ENCODE measurements around the gene SLC22A1. TPM values are rescaled to one million over a fixed set of nuclear protein-coding genes. Genes with fewer than 3 reads are reported as not detected.

SLC22A1 gene
- polyA plus RNA-seq, 1 donor from 2014 or later, result 0.71 TPM

- H3K9me2 ChIP-seq (ENCODE audit: insufficient read depth, low read length), result no peaks in the 10 kb centered on the region
- no peak overlapping the region for H3K4me2 ChIP-seq (ENCODE audit: low read length)
- H2AFZ ChIP-seq (ENCODE audit: low read depth, low read length), result no peak overlapping the region
- no peak for TF ChIP-seq CTCF (IDR thresholded peaks at IDR 0.05; ENCODE audit: poor library complexity, severe bottlenecking)
- no peak for TF ChIP-seq REST (IDR thresholded peaks at IDR 0.05; ENCODE audit: borderline replicate concordance)
- no peak for TF ChIP-seq RAD21 (conservative IDR thresholded peaks at IDR 0.05)
- no peak for TF ChIP-seq EP300 (conservative IDR thresholded peaks at IDR 0.05; ENCODE audit: poor library complexity, severe bottlenecking)
- TF ChIP-seq MXI1 (conservative IDR thresholded peaks at IDR 0.05; ENCODE audit: poor library complexity, severe bottlenecking), result no peak
- no peak for TF ChIP-seq TAF1 (IDR thresholded peaks at IDR 0.05; ENCODE audit: low read depth)
- no peak for TF ChIP-seq SMC3 (conservative IDR thresholded peaks at IDR 0.05; ENCODE audit: poor library complexity)
- TF ChIP-seq POLR2AphosphoS5 (IDR thresholded peaks at IDR 0.05), result no peak
- TF ChIP-seq EZH2 (IDR thresholded peaks at IDR 0.05; ENCODE audit: borderline replicate concordance, insufficient read depth, low read length, poor library complexity, severe bottlenecking), result no peak
- no peaks in the 10 kb centered on the region for H3F3A ChIP-seq (ENCODE audit: insufficient read depth, low read length, poor library complexity, severe bottlenecking)
- no peak overlapping the region for H3K4me3 ChIP-seq (ENCODE audit: low read length)
- no peaks in the 10 kb centered on the region for H3K27me3 ChIP-seq (ENCODE audit: insufficient read depth, low read depth, low read length)
- H4K20me1 ChIP-seq (ENCODE audit: insufficient read depth), result no peaks in the 10 kb centered on the region
- H3K9me3 ChIP-seq (ENCODE audit: low read length), result no peaks in the 10 kb centered on the region
- H3K79me2 ChIP-seq (replicated peaks; ENCODE audit: insufficient read depth, low read length), result no peaks in the 10 kb centered on the region
- no peaks in the 10 kb centered on the region for H3K36me3 ChIP-seq (ENCODE audit: insufficient read depth, low read length)
- no peak overlapping the region for H3K9ac ChIP-seq (ENCODE audit: low read length)
- no peak overlapping the region for H3K27ac ChIP-seq (ENCODE audit: low read length)
Measured at GRCh38 chr6:160194808-160195207, 73.2 kb downstream of the SLC22A1 start.

GRCh38 chr6:160197662-160198061 lies 76.0 kb downstream of the SLC22A1 start:
- H3K9me2 ChIP-seq (ENCODE audit: insufficient read depth, low read length), result no peaks in the 10 kb centered on the region
- no peak overlapping the region for H3K9ac ChIP-seq (ENCODE audit: low read length)
- no peak overlapping the region for H3K4me2 ChIP-seq (ENCODE audit: low read length)
- H3K27ac ChIP-seq (ENCODE audit: low read length), result no peak overlapping the region
- H2AFZ ChIP-seq (ENCODE audit: low read depth, low read length), result no peak overlapping the region
- H3K27me3 ChIP-seq (ENCODE audit: insufficient read depth, low read depth, low read length), result no peaks in the 10 kb centered on the region
- no peaks in the 10 kb centered on the region for H4K20me1 ChIP-seq (ENCODE audit: insufficient read depth)
- no peaks in the 10 kb centered on the region for H3K79me2 ChIP-seq (replicated peaks; ENCODE audit: insufficient read depth, low read length)
- H3K4me3 ChIP-seq (ENCODE audit: low read length), result no peak overlapping the region
- no peaks in the 10 kb centered on the region for H3K36me3 ChIP-seq (ENCODE audit: insufficient read depth, low read length)
- TF ChIP-seq EZH2 (IDR thresholded peaks at IDR 0.05; ENCODE audit: borderline replicate concordance, insufficient read depth, low read length, poor library complexity, severe bottlenecking) (no peak), CTCF (IDR thresholded peaks at IDR 0.05; ENCODE audit: poor library complexity, severe bottlenecking) (no peak), RAD21 (conservative IDR thresholded peaks at IDR 0.05) (no peak), MXI1 (conservative IDR thresholded peaks at IDR 0.05; ENCODE audit: poor library complexity, severe bottlenecking) (no peak), TAF1 (IDR thresholded peaks at IDR 0.05; ENCODE audit: low read depth) (no peak), SMC3 (conservative IDR thresholded peaks at IDR 0.05; ENCODE audit: poor library complexity) (no peak), REST (IDR thresholded peaks at IDR 0.05; ENCODE audit: borderline replicate concordance) (no peak), EP300 (conservative IDR thresholded peaks at IDR 0.05; ENCODE audit: poor library complexity, severe bottlenecking) (no peak), POLR2AphosphoS5 (IDR thresholded peaks at IDR 0.05) (no peak)
- no peaks in the 10 kb centered on the region for H3K9me3 ChIP-seq (ENCODE audit: low read length)
- no peaks in the 10 kb centered on the region for H3F3A ChIP-seq (ENCODE audit: insufficient read depth, low read length, poor library complexity, severe bottlenecking)
